ENCODE measurements around the gene C9orf50. TPM values are rescaled to one million over a fixed set of nuclear protein-coding genes. Genes with fewer than 3 reads are reported as not detected.

C9orf50 gene
- total RNA-seq, 2 donors from 2014 or later = not detected

GRCh38 chr9:129572052-129572425, 48.9 kb downstream of the C9orf50 start:
- peaks cover 12% of the 10 kb centered on the region for H3K27me3 Mint-ChIP-seq
- H3K9me3 Mint-ChIP-seq = no peaks in the 10 kb centered on the region
- no peak overlapping the region for H3K4me3 Mint-ChIP-seq
- ATAC-seq (replicated peaks) = no peak
- H3K4me1 Mint-ChIP-seq = peaks cover 19% of the 10 kb centered on the region
- H3K36me3 Mint-ChIP-seq (ENCODE audit: low read depth) = no peaks in the 10 kb centered on the region
- no peak overlapping the region for H3K27ac Mint-ChIP-seq

- H3K36me3 Mint-ChIP-seq (ENCODE audit: low read depth) = no peaks in the 10 kb centered on the region
- H3K27me3 Mint-ChIP-seq = peaks cover 12% of the 10 kb centered on the region
- H3K4me3 Mint-ChIP-seq = peak overlapping the region; percentile 74
- peaks cover 19% of the 10 kb centered on the region for H3K4me1 Mint-ChIP-seq
- no peaks in the 10 kb centered on the region for H3K9me3 Mint-ChIP-seq
- no peak for ATAC-seq (replicated peaks)
- peak overlapping the region; percentile 68 for H3K27ac Mint-ChIP-seq
Measured at GRCh38 chr9:129571298-129572051, 49.4 kb downstream of the C9orf50 start.

GRCh38 chr9:129570450-129571297, 50.2 kb downstream of the C9orf50 start:
- H3K4me3 Mint-ChIP-seq = peak overlapping the region; percentile 74
- no peaks in the 10 kb centered on the region for H3K36me3 Mint-ChIP-seq (ENCODE audit: low read depth)
- H3K9me3 Mint-ChIP-seq = no peaks in the 10 kb centered on the region
- peaks cover 15% of the 10 kb centered on the region for H3K4me1 Mint-ChIP-seq
- H3K27me3 Mint-ChIP-seq = peaks cover 8% of the 10 kb centered on the region
- H3K27ac Mint-ChIP-seq = peak overlapping the region; percentile 68
- peak; percentile 76 for ATAC-seq (replicated peaks)

GRCh38 chr9:129569502-129570449, 51.1 kb downstream of the C9orf50 start:
- ATAC-seq (replicated peaks) = peak; percentile 23
- peaks cover 8% of the 10 kb centered on the region for H3K27me3 Mint-ChIP-seq
- H3K27ac Mint-ChIP-seq = peak overlapping the region; percentile 68
- peak overlapping the region; percentile 74 for H3K4me3 Mint-ChIP-seq
- peaks cover 15% of the 10 kb centered on the region for H3K4me1 Mint-ChIP-seq
- H3K9me3 Mint-ChIP-seq = no peaks in the 10 kb centered on the region
- H3K36me3 Mint-ChIP-seq (ENCODE audit: low read depth) = no peaks in the 10 kb centered on the region

- peak; percentile 32 for ATAC-seq (replicated peaks)
- H3K4me1 Mint-ChIP-seq = peaks cover 15% of the 10 kb centered on the region
Measured at GRCh38 chr9:129568560-129569501, 52.1 kb downstream of the C9orf50 start.

GRCh38 chr9:129567842-129568559, 52.9 kb downstream of the C9orf50 start:
- no peaks in the 10 kb centered on the region for H3K9me3 Mint-ChIP-seq
- peaks cover 8% of the 10 kb centered on the region for H3K27me3 Mint-ChIP-seq
- peak overlapping the region; percentile 56 for H3K4me3 Mint-ChIP-seq
- no peaks in the 10 kb centered on the region for H3K36me3 Mint-ChIP-seq (ENCODE audit: low read depth)
- no peak for ATAC-seq (replicated peaks)
- H3K27ac Mint-ChIP-seq = no peak overlapping the region
- H3K4me1 Mint-ChIP-seq = peaks cover 15% of the 10 kb centered on the region

More at GRCh38 chr9:129568560-129569501, 52.1 kb downstream of the C9orf50 start:
- Mint-ChIP-seq H3K36me3 (ENCODE audit: low read depth) (no peaks in the 10 kb centered on the region), H3K4me3 (peak overlapping the region; percentile 74), H3K9me3 (no peaks in the 10 kb centered on the region), H3K27ac (no peak overlapping the region), H3K27me3 (peaks cover 8% of the 10 kb centered on the region)

GRCh38 chr9:129567329-129567728, 53.6 kb downstream of the C9orf50 start:
- Mint-ChIP-seq H3K4me1 (peaks cover 15% of the 10 kb centered on the region), H3K27ac (no peak overlapping the region), H3K4me3 (no peak overlapping the region), H3K27me3 (peaks cover 8% of the 10 kb centered on the region), H3K36me3 (ENCODE audit: low read depth) (no peaks in the 10 kb centered on the region), H3K9me3 (no peaks in the 10 kb centered on the region)
- no peak for ATAC-seq (replicated peaks)

GRCh38 chr9:129566563-129567266, 54.2 kb downstream of the C9orf50 start:
- Mint-ChIP-seq H3K4me3 (no peak overlapping the region), H3K9me3 (no peaks in the 10 kb centered on the region), H3K27me3 (peaks cover 6% of the 10 kb centered on the region), H3K27ac (no peak overlapping the region), H3K36me3 (ENCODE audit: low read depth) (no peaks in the 10 kb centered on the region), H3K4me1 (peaks cover 15% of the 10 kb centered on the region)
- no peak for ATAC-seq (replicated peaks)

- Mint-ChIP-seq H3K27me3 (no peaks in the 10 kb centered on the region), H3K9me3 (no peaks in the 10 kb centered on the region), H3K4me3 (no peak overlapping the region), H3K36me3 (ENCODE audit: low read depth) (no peaks in the 10 kb centered on the region), H3K27ac (no peak overlapping the region), H3K4me1 (peaks cover 4% of the 10 kb centered on the region)
- ATAC-seq (replicated peaks) = no peak
Measured at GRCh38 chr9:129562917-129563316, 58.0 kb downstream of the C9orf50 start.

- Mint-ChIP-seq H3K27me3 (no peaks in the 10 kb centered on the region), H3K36me3 (ENCODE audit: low read depth) (no peaks in the 10 kb centered on the region), H3K4me1 (peaks cover 4% of the 10 kb centered on the region), H3K4me3 (no peak overlapping the region), H3K27ac (no peak overlapping the region), H3K9me3 (no peaks in the 10 kb centered on the region)
- no peak for ATAC-seq (replicated peaks)
Measured at GRCh38 chr9:129562514-129562913, 58.4 kb downstream of the C9orf50 start.

All from activated T-helper 17 cell treated with anti-CD3 and anti-CD28 coated beads, Interleukin-2, amount 50 U/mL, for 72 hours (primary cell).